Body of pancreas (tissue), 4 donors: ENCODE results near the gene C1QTNF3.

Source experiments
- POLR2A ChIP-seq, 3 donors: fragments of 450-650 bp; IDR thresholded peaks; one replicate each; pipeline ENCODE4 v1.6.1; 2016; ENCODE audit warnings: antibody characterized with exemption in 3 of 3, mild to moderate bottlenecking in 2 of 3
- TF ChIP-seq, protein P1 (sequence below), 7 experiments: fragments of 450-650 bp in 4 of 7; fragments of 200-600 bp in 3 of 7; sonication (generic) in 3 of 7; IDR thresholded peaks; one replicate each; pipeline ENCODE4 v1.5.1; 2016 to 2019; ENCODE audit warnings: antibody characterized with exemption in 7 of 7

DNA sequence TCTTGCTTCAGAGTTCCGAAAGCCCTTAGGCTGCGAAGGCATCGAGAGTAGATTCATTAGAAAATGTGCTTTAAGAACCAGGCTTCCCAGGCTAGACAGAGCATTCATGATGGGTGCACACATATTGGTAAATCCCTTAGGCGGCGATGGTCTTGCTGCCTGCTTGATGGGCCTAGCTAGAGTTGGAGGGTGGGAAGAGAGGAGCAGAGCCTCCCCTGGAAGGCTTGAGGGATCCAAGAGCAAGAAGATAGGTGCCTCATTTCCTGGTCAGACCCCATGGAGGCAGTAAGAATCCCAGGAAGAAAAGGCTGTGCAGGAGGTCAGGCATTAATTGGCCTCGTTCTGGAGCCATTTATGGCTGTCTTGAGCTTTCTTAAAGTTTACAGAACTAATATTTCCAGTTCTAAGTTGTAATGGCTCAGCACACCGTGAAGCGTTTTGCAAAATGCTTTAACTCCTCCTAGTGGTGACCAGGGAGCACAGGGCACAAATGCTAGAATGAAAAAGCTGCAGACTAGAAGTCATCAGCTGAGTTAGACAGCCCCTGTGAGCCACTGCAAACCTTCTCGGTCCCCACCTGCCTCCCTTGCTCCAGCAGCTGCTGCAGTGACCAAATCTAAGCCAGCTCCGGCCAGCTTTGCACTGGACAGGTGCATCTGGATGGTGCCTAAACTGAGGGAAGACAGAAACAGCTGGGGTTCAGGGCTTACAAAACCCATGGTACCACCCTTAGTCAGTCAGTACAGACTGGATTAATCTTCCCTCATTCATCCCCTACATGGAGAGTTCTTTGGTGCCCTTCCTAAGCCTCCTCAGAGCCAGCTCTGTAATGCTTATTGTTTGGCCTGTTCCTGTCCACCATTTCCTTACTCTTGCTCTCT lies 73.2 kb downstream of the C1QTNF3 start:
- TF ChIP-seq POLR2A (IDR thresholded peaks at IDR 0.05), result no peak
- TF ChIP-seq, protein P1, sequence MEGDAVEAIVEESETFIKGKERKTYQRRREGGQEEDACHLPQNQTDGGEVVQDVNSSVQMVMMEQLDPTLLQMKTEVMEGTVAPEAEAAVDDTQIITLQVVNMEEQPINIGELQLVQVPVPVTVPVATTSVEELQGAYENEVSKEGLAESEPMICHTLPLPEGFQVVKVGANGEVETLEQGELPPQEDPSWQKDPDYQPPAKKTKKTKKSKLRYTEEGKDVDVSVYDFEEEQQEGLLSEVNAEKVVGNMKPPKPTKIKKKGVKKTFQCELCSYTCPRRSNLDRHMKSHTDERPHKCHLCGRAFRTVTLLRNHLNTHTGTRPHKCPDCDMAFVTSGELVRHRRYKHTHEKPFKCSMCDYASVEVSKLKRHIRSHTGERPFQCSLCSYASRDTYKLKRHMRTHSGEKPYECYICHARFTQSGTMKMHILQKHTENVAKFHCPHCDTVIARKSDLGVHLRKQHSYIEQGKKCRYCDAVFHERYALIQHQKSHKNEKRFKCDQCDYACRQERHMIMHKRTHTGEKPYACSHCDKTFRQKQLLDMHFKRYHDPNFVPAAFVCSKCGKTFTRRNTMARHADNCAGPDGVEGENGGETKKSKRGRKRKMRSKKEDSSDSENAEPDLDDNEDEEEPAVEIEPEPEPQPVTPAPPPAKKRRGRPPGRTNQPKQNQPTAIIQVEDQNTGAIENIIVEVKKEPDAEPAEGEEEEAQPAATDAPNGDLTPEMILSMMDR (IDR thresholded peaks at IDR 0.05), result peak in 6 of 7 experiments; percentile 49 to 63 (median 56)
